Measurements from ENCODE around the gene UBE2L3. TPM values are rescaled to one million over a fixed set of nuclear protein-coding genes. Genes with fewer than 3 reads are reported as not detected.

The UBE2L3 gene
- total and polyA plus RNA-seq, 2 of the 8 experiments (the other 6 are each of a cell fraction or from before 2014, with no cell fraction given): 63.5 to 90.0 TPM

DNA sequence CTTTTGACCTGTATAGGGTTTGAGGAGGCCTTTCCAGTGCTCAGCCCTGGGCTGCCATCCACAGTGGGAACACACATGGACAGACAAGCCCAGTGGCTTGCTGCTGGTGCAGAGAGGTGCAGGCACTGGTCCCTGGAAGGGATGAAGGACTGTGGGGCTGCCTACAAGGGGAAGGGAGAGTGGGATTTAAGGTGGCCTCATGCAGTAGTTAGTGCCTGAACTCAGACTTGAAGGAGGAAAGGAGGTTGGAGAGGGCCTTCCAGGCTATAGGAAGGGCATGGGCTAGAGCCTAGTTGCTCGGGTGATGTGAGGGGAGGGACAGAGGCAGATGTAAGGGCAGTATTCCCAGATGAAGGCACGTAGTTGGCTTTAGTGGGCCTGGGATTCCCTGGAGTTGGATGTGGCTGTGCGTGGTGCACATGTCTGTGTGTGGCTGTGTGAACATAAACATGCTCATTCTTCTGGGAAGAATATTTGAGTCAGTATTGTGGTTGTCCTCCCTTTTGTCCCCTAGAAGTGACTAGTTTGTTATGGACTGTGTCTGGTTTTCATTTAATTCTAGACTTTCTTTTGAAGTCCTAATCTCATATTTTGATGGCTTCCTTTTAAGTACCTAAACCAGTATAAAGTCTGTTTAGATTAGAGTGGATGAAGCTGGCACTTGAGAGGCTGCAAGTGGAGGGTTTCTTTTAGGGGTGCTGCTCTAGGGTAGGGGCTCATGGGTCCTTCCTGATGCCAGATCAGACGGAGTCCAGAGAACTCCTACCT, 43.9 kb downstream of the UBE2L3 start:
- 86% methylated on average over 4 of the region's 4 CpGs; no CpG with 5 or more reads in 1 of the 2 experiments for WGBS, 2 experiments (ENCODE audit: extremely low coverage in 1 of 2, insufficient coverage in 1 of 2, insufficient read length in 1 of 2, insufficient replicate concordance in 2 of 2, low coverage in 1 of 2, low lambda C conversion rate in 2 of 2, missing lambda C conversion rate in 1 of 2)
- no peak overlapping the region for H2BK5ac ChIP-seq (ENCODE audit: low read depth, low read length)
- no peak overlapping the region for H3K4me2 ChIP-seq (ENCODE audit: insufficient read depth in 1 of 2, low read depth in 2 of 2, low read length in 2 of 2)
- peaks cover 11 to 28% of the 10 kb centered on the region in 2 experiments for H4K20me1 ChIP-seq (replicated peaks in 1 of 2; ENCODE audit: control insufficient read depth in 1 of 2, insufficient read depth in 2 of 2, low read length in 2 of 2)
- no peak overlapping the region for H4K5ac ChIP-seq (ENCODE audit: insufficient read length, low read depth, low read length)
- CTCF ChIA-PET (ENCODE audit: partially characterized antibody): interaction anchor here (0.6 to 2.3 kb wide), 5 partner anchors 12 to 286 kb away, joined by 3 to 12 read pairs (median 4); no protein-coding TSS in a partner anchor
- no peak for FAIRE-seq
- no peak overlapping the region for H2AK5ac ChIP-seq (ENCODE audit: low read depth, low read length)
- no peak overlapping the region for H3K14ac ChIP-seq (ENCODE audit: insufficient read length)
- H3K23me2 ChIP-seq (ENCODE audit: low read depth, low read length): no peaks in the 10 kb centered on the region
- no peak overlapping the region for H2BK15ac ChIP-seq (ENCODE audit: low read length)
- no peak overlapping the region for H2AFZ ChIP-seq (ENCODE audit: low read length)
- no peaks in the 10 kb centered on the region for H3K27me3 ChIP-seq (replicated peaks in 1 of 4; ENCODE audit: control insufficient read depth in 3 of 4, extremely low read depth in 1 of 4, insufficient read depth in 3 of 4, low read length in 3 of 4)
- POLR2A ChIA-PET (ENCODE audit: partially characterized antibody): interaction anchor here (1.3 kb wide), 1 partner anchor 18 kb away, joined by 3 read pairs; no protein-coding TSS in a partner anchor
- H3K9ac ChIP-seq (replicated peaks in 1 of 4; ENCODE audit: extremely low read depth in 1 of 4, low read depth in 3 of 4, low read length in 3 of 4): no peak overlapping the region
- H3K79me1 ChIP-seq (ENCODE audit: low read depth, low read length): peaks cover 10% of the 10 kb centered on the region
- H3K9me3 ChIP-seq (ENCODE audit: insufficient read depth in 2 of 2, low read depth in 1 of 2, low read length in 1 of 2): no peaks in the 10 kb centered on the region
- H3K56ac ChIP-seq (replicated peaks; ENCODE audit: insufficient read length, low read depth, low read length): no peak overlapping the region
- H2BK12ac ChIP-seq (ENCODE audit: low read depth, low read length): no peak overlapping the region
- H3K36me3 ChIP-seq (ENCODE audit: control insufficient read depth in 2 of 4, insufficient read depth in 4 of 4, low read length in 3 of 4): peaks cover 6 to 27% (median 12%) of the 10 kb centered on the region in 4 experiments; a peak in 7 of 8 replicates
- H3K4ac ChIP-seq (replicated peaks; ENCODE audit: insufficient read length, low read depth, low read length): no peak overlapping the region
- H3K18ac ChIP-seq (ENCODE audit: extremely low read depth, low read length): no peak overlapping the region
- H2BK20ac ChIP-seq (ENCODE audit: low read length): no peak overlapping the region
- no peak overlapping the region for H3K23ac ChIP-seq (ENCODE audit: insufficient read length)
- no peak overlapping the region for H3K4me3 ChIP-seq (ENCODE audit: extremely low read depth in 1 of 4, insufficient read depth in 2 of 4, low read depth in 3 of 4, low read length in 4 of 4)
- H3K4me1 ChIP-seq (replicated peaks in 1 of 4; ENCODE audit: control insufficient read depth in 3 of 4, insufficient read depth in 4 of 4, low read length in 3 of 4): no peaks in the 10 kb centered on the region
- no peak for DNase-seq (ENCODE audit: low read depth in 1 of 2, low spot score in 2 of 2)
- no peak overlapping the region for H3K27ac ChIP-seq (ENCODE audit: low read depth, low read length)
- no peak overlapping the region; the same call in 1 of the 2 replicates for H4K8ac ChIP-seq (ENCODE audit: extremely low read depth, insufficient read depth, low read length)
- H3K79me2 ChIP-seq (ENCODE audit: control insufficient read depth in 1 of 2, insufficient read depth in 2 of 2, low read length in 2 of 2): peaks cover 4 to 55% of the 10 kb centered on the region in 2 experiments
- no peak overlapping the region for H2BK120ac ChIP-seq (replicated peaks; ENCODE audit: low read depth, low read length)
- H4K91ac ChIP-seq (replicated peaks; ENCODE audit: insufficient read length, low read length): no peak overlapping the region
- TF ChIP-seq CBX8 (IDR thresholded peaks at IDR 0.05; ENCODE audit: borderline replicate concordance, low read depth, low read length) (no peak), EP300 (IDR thresholded peaks at IDR 0.05; ENCODE audit: borderline replicate concordance in 1 of 2, low read depth in 2 of 2, low read length in 2 of 2) (no peak), ZNF274 (IDR thresholded peaks at IDR 0.05; ENCODE audit: borderline replicate concordance, extremely low read depth, low read length) (no peak), TCF12 (IDR thresholded peaks at IDR 0.05; ENCODE audit: low read depth, low read length) (no peak), FOSL1 (IDR thresholded peaks at IDR 0.05; ENCODE audit: insufficient read depth, low read depth, low read length) (no peak), POLR2A (IDR thresholded peaks at IDR 0.05; ENCODE audit: control extremely low read depth in 1 of 2, low read depth in 2 of 2, low read length in 2 of 2) (no peak), TBP (IDR thresholded peaks at IDR 0.05; ENCODE audit: low read depth, low read length) (no peak), JUND (IDR thresholded peaks at IDR 0.05; ENCODE audit: low read length) (no peak), CHD2 (IDR thresholded peaks at IDR 0.05; ENCODE audit: low read length) (no peak), POU5F1 (IDR thresholded peaks at IDR 0.05; ENCODE audit: low read depth, low read length) (no peak), SIN3A (conservative IDR thresholded peaks at IDR 0.05 in 1 of 2, IDR thresholded peaks at IDR 0.05 in 1 of 2; ENCODE audit: low read depth in 1 of 2, low read length in 2 of 2) (no peak)
- TF ChIP-seq, protein P1, sequence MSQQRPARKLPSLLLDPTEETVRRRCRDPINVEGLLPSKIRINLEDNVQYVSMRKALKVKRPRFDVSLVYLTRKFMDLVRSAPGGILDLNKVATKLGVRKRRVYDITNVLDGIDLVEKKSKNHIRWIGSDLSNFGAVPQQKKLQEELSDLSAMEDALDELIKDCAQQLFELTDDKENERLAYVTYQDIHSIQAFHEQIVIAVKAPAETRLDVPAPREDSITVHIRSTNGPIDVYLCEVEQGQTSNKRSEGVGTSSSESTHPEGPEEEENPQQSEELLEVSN (IDR thresholded peaks at IDR 0.05): no peak
